ACHN (cell line): ENCODE measurements around the gene PTK7.

Source experiments
- DNase-seq: peaks from one replicate; pipeline ENCODE4 v3.0.0-alpha.2; 2015
- in situ Hi-C: cut with HindIII; loops from 2 replicates; pipeline ENCODE4 v1.10.0; 2017; ENCODE audit warnings: low sequenced_read_pairs, low pct_ligation_motif_present, low pct_unique_long_range_greater_than_20kb

PTK7 gene

DNA sequence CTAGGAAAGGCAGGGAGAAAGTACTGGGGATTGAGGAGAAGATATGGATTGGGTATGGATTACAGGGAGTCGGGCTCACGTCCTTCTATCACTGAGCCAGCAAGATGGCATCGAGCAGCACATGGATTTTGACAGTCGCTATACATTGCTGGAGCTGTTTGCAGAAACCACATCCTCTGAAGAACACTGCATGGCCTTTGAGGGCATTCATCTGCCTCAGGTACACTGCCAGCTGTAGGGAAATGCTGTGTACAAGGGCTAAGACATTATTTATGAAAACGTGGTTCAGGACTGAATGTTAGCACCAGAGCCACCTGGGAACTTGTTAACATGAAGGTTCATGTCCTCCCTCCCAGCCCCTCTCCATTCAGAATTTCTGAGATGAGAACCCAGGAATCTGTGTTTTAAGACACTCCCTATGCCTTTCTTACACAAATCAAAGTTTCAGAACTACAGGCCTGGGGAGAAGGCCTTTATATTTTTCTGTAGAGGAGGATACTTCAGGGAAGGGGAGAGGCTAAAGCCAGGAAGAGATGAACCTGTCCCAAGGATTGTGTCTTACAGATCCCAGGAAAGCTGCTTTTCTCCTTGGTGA is 109.4 kb downstream of the PTK7 start:
- in situ Hi-C loops = no loop called here
- DNase-seq = no peak

DNA sequence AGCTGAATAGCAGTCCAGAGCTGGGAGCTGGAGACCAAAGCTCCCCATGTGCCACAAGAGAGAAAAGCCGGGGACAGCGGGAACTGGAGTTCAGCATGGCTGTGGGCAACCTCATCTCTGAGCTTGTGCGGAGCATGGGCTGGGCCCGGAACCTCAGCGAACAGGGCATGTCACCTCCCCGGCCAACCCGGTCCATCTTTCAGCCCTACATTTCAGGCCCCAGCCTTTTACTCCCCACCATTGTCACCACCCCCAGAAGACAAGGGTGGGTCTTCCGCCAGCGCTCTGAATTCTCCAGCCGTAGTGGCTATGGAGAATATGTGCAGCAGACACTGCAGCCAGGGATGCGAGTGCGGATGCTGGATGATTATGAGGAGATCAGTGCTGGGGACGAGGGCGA is 109.9 kb downstream of the PTK7 start:
- in situ Hi-C loops = no loop called here
- DNase-seq = no peak

DNA sequence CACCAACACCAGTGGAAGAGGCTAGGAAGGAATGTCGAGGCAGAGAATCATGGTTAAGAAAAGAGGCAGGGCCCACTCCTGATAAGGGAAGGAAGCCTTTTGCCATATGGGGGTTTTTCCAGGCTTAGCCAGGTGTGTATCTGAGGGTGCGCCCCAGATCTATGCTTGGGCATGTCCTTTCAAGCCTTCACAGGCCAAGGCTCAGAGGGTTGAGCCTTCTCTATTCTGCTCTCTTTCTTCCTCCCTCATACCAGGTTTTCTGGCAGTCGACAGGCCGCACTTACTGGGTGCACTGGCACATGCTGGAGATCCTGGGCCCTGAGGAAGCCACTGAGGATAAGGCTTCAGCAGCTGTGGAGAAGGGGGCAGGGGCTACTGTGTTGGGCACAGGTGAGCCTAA is 110.6 kb downstream of the PTK7 start:
- no peak for DNase-seq
- in situ Hi-C loops = no loop called here

DNA sequence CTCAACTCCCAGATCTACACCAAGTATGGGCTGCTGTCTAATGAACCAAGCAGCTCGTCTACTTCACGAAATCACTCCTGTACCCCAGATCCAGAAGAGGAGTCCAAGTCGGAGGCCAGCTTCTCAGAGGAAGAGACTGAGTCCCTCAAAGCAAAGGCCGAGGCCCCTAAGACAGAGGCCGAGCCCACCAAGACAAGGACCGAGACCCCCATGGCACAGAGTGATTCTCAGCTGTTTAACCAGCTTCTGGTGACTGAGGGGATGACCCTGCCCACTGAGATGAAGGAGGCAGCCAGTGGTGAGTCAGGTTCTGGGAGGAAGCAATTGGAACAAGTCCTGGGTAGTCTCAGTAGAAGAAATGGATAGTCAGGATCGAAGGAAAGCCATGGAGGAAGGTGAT is 111.7 kb downstream of the PTK7 start:
- DNase-seq = no peak
- in situ Hi-C loops = no loop called here

DNA sequence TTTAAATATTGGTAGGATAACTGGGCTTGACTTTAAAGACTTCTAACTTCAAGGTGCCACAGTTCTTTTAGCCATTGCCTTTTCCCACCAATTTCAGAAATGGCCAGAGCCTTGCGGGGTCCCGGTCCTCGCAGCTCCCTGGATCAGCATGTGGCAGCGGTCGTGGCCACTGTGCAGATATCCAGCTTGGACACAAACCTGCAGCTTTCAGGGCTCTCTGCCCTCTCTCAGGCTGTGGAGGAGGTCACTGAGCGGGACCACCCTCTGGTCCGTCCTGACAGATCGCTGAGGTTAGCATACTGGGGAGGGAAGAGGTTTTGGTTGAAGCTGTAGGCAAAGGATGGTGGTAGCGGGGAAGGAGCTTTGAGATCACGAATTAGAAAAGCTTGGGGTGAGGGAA is 112.3 kb downstream of the PTK7 start:
- in situ Hi-C loops = no loop called here

DNA sequence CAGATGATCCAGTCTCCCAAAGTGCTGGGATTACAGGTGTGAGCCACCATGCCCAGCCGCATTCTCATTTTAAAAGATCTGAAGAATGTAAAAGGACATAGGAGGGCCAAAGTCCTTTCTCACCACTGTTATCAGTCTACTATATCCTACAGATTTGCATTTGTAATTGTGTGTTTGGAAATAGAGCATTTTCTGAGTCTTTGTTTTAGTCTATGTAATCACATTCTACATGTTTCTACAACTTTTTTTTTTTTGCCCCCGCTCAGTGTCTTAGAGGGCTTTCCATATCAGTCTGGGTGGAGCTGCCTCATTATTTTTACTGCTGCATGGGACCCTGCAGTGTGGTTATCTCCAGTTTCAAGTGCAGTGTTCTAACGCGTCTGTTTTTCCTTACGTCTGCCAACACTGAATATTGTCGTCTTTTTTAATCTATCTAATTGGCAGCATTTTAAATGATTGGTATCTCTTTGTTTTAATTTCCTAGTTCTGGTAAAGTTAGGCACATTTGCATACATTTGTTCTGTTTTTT is 113.7 kb downstream of the PTK7 start:
- in situ Hi-C loops = no loop called here
- no peak for DNase-seq

More for the DNA sequence above, 112.3 kb downstream of the PTK7 start:
- no peak for DNase-seq

DNA sequence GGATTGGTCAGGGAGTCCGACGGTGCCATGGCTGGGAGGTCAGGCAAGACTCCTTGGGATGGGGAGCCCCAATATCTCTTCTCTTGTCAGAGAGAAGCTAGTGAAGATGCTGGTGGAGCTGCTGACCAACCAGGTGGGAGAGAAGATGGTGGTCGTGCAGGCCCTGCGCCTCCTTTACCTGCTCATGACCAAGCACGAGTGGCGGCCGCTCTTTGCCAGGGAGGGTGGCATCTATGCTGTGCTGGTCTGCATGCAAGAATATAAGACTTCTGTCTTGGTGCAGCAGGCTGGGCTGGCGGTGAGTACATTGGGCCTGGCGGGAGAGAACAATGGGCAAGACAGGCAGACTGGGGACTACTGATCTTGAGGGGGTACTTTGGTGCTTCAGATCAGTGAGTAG is 116.8 kb downstream of the PTK7 start:
- no peak for DNase-seq
- in situ Hi-C loops = no loop called here

DNA sequence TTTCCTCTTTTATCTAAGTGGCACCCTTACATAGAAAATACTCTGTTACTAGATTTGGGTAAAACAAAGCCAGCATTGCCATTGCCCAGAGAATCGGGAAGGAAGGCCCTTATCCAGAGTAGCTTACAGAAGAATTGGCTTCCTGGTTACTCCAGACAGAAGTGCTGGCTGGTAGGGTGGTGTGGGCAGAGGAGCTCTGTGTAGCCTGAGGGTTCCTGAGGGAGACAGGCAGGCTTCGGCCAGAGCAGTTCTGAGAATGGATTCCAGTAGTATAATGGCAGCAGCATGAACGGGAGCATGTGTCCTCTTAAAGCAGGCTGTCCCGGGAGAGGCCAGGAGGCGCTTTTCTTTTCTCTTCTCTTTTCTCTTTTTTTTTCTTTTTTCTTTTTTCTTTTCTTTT is 117.8 kb downstream of the PTK7 start:
- in situ Hi-C loops = no loop called here

DNA sequence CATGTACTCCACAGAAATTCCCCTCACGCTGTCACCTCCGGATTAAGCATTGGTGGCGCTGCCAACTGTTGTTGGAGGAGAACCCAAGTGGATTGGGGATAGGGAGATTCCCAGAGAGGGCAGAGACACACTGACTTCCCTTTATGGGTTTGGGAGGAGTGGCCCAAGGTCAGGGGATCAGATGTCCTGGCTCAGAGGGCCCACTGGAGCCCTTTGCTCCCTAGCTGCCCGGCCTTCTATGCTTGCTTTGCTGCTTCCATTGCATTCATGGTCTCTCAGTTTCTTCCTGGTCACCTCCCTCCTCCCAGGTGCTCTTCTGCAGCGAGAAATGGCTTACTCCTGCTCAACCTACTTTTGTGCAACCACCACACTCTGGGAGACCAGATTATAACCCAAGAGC is 120.2 kb downstream of the PTK7 start:
- no peak for DNase-seq
- in situ Hi-C loops = no loop called here

More for the DNA sequence above, 117.8 kb downstream of the PTK7 start:
- DNase-seq = no peak

DNA sequence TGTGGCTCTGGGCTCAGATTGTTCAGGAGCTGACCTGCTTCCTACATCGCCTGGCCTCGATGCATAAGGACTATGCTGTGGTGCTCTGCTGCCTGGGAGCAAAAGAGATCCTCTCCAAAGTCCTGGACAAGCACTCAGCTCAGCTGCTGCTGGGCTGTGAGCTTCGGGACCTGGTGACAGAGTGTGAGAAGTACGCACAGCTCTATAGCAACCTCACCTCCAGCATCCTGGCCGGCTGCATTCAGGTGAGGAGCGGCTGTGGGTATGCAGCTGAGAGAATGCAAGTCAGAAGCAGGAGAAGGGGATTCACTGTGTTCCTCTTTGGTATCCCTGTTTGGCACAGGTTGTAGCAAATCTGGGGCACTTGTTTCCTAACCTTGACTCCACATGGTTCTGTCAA is 123.8 kb downstream of the PTK7 start:
- DNase-seq = no peak
- in situ Hi-C loops = no loop called here

DNA sequence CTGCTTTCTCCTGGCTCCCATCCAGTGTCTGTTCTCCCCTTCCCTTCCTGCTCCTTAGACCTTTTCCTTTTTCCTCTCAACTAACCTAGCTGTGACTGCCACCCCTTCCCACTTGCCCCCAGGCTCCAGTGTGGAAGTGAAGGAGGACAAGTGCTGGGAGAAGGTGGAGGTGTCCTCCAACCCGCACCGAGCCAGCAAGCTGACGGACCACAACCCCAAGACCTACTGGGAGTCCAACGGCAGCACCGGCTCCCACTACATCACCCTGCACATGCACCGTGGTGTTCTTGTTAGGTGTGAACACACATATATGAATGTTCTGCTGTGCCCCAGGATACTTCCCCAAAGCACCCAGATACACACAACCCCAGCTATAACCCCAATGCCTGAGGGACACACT is 124.4 kb downstream of the PTK7 start:
- no peak for DNase-seq
- in situ Hi-C loops = no loop called here

DNA sequence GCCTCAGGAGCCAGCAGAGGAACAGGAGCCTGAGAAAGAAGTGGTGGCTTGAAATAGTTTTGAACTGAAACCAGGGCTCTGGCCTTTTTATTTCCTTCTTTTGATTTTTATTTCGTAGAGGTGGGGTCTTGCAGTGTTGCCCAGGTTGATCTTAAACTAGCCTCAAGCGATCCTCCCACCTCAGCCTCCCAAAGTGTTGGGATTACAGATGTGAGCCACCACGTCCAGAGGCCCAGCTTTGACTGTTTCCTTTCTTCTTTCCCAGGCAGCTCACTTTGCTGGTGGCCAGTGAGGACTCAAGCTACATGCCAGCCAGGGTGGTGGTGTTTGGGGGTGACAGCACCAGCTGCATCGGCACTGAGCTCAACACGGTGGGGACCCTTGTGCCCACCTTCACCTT is 126.3 kb downstream of the PTK7 start:
- in situ Hi-C loops = no loop called here
- DNase-seq = no peak

DNA sequence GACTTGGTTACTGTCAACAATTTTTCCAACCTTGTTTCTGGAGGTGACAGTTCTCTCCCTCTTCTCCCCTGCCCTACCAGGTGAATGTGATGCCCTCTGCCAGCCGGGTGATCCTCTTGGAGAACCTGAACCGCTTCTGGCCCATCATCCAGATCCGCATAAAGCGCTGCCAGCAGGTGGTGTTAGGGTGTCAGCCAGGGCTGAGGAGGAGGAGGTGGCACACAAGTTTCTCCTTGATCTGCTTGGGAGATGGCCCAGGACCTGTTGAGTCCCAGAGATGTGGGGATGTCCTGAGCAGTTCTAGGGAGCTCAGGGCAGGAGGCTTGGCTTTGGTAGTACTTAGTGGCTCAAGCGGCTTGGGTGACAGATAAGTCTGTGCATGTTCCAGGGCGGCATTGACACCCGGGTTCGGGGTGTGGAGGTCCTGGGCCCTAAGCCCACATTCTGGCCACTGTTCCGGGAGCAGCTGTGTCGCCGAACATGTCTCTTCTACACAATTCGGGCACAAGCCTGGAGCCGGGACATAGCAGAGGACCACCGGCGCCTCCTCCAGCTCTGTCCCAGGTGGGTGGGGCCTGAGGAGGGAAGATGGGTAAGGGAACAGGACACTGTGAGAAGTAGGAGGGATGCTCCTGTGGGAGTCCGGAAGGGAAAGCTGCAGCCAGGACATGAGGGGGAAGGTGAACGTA is 127.1 kb downstream of the PTK7 start:
- DNase-seq = no peak
- in situ Hi-C loops = no loop called here

DNA sequence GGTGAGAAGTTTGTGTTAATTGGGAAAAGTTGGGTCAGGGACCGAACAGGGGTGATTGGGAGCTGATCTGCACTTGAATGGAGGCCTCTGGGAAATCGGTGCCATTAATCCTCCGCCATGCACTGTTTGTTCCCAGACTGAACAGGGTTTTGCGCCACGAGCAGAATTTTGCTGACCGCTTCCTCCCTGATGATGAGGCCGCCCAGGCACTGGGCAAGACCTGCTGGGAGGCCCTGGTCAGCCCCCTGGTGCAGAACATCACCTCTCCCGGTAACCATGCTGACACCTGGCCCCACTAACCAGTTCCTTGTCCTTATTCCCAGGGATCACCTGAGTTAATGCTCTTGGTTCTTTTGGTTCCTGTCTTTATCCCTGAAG is 127.6 kb downstream of the PTK7 start:
- in situ Hi-C loops = no loop called here
- no peak for DNase-seq

DNA sequence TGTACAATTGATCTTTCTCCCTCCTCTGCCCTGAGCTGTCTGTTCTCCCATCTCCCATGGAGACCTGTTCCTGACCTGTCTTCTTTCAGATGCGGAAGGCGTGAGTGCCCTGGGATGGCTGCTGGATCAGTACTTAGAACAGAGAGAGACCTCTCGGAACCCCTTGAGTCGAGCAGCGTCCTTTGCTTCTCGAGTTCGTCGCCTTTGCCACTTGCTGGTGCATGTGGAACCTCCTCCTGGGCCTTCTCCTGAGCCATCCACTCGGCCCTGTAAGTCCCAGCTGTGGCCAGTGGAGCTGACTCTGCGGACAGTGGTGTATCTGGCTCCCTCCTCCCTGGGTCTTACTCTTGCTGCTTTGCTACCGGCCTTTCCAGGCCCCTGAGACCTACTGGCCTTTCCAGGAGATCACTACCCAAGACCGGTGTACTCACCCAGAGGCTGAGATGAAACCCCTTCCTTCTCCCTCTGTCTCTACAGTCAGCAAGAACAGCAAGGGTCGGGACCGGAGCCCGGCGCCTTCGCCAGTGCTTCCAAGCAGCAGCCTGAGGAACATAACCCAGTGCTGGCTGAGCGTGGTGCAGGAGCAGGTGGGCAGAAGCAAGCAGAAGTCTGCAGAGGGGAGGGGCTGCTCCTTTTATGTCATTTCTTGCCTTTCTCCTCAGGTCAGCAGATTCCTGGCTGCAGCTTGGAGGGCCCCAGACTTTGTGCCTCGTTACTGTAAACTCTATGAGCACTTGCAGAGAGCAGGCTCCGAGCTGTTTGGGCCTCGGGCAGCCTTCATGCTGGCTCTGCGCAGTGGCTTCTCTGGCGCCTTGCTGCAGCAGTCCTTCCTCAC is 128.4 kb downstream of the PTK7 start:
- in situ Hi-C loops = no loop called here
- DNase-seq = no peak

DNA sequence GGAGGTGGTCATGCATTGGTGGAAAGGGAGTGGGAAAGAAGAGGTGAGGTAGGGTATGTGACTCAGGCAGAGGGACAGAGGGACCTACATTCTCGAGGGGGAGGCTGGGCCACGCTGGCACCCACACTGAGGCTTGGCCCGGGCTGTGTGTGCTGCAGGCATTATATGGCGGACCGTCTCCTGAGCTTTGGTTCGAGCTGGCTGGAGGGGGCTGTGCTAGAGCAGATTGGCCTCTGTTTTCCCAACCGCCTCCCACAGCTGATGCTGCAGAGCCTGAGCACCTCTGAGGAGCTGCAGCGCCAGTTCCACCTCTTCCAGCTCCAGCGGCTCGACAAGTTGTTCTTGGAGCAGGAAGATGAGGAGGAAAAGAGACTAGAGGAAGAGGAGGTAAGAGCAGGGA is 129.7 kb downstream of the PTK7 start:
- in situ Hi-C loops = no loop called here
- DNase-seq = no peak

DNA sequence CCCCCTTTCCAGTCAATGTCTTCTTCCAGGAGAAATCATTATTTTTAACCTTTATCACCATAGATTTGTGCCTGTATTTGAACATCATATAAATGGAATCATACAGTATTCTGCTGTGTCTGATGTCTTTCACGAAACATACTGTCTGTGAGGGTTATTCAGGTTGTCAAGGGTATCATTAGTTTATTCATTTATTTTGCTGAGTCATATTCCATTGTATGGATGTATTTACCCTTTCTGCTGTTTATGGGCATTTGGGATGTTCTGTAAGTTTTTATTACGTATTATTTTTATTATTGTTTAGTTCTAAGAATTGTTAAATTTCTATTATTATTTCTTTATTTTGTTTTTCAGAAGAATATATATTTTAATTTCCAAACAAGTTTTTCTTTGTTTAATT is 131.2 kb downstream of the PTK7 start:
- in situ Hi-C loops = no loop called here
- DNase-seq = no peak
